A673 (cell line): Measurements from ENCODE around the gene LTC4S. TPM values are rescaled to one million over a fixed set of nuclear protein-coding genes. Genes with fewer than 3 reads are reported as not detected.

Experiments used
- BruUV-seq: library from RNA; stranded (reverse); fragments of 400-500 nt; replicated peaks from 2 replicates; lab custom pipeline; 2021; lab: Mats Ljungman, UMichigan
- CTCF ChIA-PET: fragments of 300-600 bp; sonication (Branson Sonifier 250); formaldehyde crosslinking; loops from one replicate; lab custom pipeline; 2022; ENCODE audit warnings: antibody characterized with exemption; lab: Charles Lee
- POLR2A ChIA-PET: fragments of 300-600 bp; sonication (Branson Sonifier 250); formaldehyde crosslinking; loops from one replicate; lab custom pipeline; 2022; ENCODE audit warnings: antibody characterized with exemption; ENCODE audit not compliant: low non-redundant PET; lab: Charles Lee
- DNase-seq: peaks from one replicate; pipeline ENCODE4 v3.0.0-alpha.2; 2015; ENCODE audit warnings: low spot score
- H3K27ac ChIP-seq: fragments of 200-600 bp; sonication (generic); 2 replicates; pipeline ENCODE4 v1.5.1; 2016; ENCODE audit warnings: mixed run types, low read depth, mild to moderate bottlenecking, mixed read lengths, antibody characterized with exemption, low read length; ENCODE audit not compliant: poor library complexity, severe bottlenecking
- H3K27me3 ChIP-seq: fragments of 200-600 bp; sonication (generic); replicated peaks from 2 replicates; pipeline ENCODE4 v1.6.1; 2017; ENCODE audit warnings: mixed run types, low read depth, mild to moderate bottlenecking, mixed read lengths, antibody characterized with exemption, low read length; ENCODE audit not compliant: insufficient read depth, poor library complexity
- H3K36me3 ChIP-seq: fragments of 200-600 bp; sonication (generic); 2 replicates; pipeline ENCODE4 v1.6.1; 2016; ENCODE audit warnings: mixed run types, mild to moderate bottlenecking, mixed read lengths, antibody characterized with exemption, low read length; ENCODE audit not compliant: insufficient read depth, poor library complexity, severe bottlenecking
- H3K4me1 ChIP-seq: fragments of 200-600 bp; sonication (generic); 2 replicates; pipeline ENCODE4 v1.6.1; 2017; ENCODE audit warnings: mixed run types, mild to moderate bottlenecking, mixed read lengths, antibody characterized with exemption, low read length; ENCODE audit not compliant: insufficient read depth, poor library complexity, severe bottlenecking
- H3K4me3 ChIP-seq: fragments of 200-600 bp; sonication (generic); 2 replicates; pipeline ENCODE4 v1.5.1; 2016; ENCODE audit warnings: low read depth, mixed run types, mild to moderate bottlenecking, mixed read lengths, low read length; ENCODE audit not compliant: poor library complexity, severe bottlenecking
- H3K9me3 ChIP-seq: fragments of 200-600 bp; sonication (generic); 2 replicates; pipeline ENCODE4 v1.6.1; 2016; ENCODE audit warnings: mixed run types, low read depth, mild to moderate bottlenecking, mixed read lengths, antibody characterized with exemption, low read length; ENCODE audit not compliant: poor library complexity, severe bottlenecking
- CTCF ChIP-seq: fragments of 300-800, 200-600 bp; sonication (generic); conservative IDR thresholded peaks from 2 replicates; pipeline ENCODE4 v1.5.1; 2017; ENCODE audit warnings: low read depth, mild to moderate bottlenecking, antibody characterized with exemption, low read length, moderate library complexity, mixed read lengths
- EZH2 ChIP-seq: fragments of 200-600 bp; sonication (generic); IDR thresholded peaks from 2 replicates; pipeline ENCODE4 v1.6.1; 2017; ENCODE audit warnings: borderline replicate concordance, low read depth, mild to moderate bottlenecking, mixed read lengths, antibody characterized with exemption, low read length; ENCODE audit not compliant: poor library complexity, severe bottlenecking
- intact Hi-C: fragments of 100-400 bp; cut with micrococcal nuclease; formaldehyde crosslinking; loops from one replicate; pipeline ENCODE4 v1.10.0; 2022; ENCODE audit not compliant: unreplicated experiment
- total RNA-seq: library from RNA; stranded (reverse); gene quantifications from 2 replicates; pipeline ENCODE4 v1.2.3, GENCODE V29; 2021

Gene LTC4S
- total RNA-seq, 1 experiment from 2014 or later = 0.58 TPM

- TF ChIP-seq CTCF (no peak), EZH2 (no peak)
- no peak for DNase-seq
- no peak overlapping the region for H3K27ac ChIP-seq
- ChIA-PET POLR2A (no interaction called here), CTCF (no interaction called here)
- H3K4me1 ChIP-seq = peaks cover 15% of the 10 kb centered on the region
- no peak overlapping the region for H3K4me3 ChIP-seq
- peaks cover 49% of the 10 kb centered on the region for H3K36me3 ChIP-seq
- H3K27me3 ChIP-seq = no peaks in the 10 kb centered on the region
- no peaks in the 10 kb centered on the region for H3K9me3 ChIP-seq
- no TSS peak for BruUV-seq
- intact Hi-C loops = loop anchor here (5.0 kb wide), 1 partner anchor 83 kb away; the partner anchor contains the start of gene TBC1D9B
Observed at GRCh38 chr5:179824745-179825112, 30.9 kb downstream of the LTC4S start.

- BruUV-seq = no TSS peak
- Histone ChIP-seq H3K36me3 (peaks cover 54% of the 10 kb centered on the region), H3K27ac (no peak overlapping the region), H3K27me3 (no peaks in the 10 kb centered on the region), H3K4me1 (peaks cover 7% of the 10 kb centered on the region), H3K9me3 (no peaks in the 10 kb centered on the region), H3K4me3 (no peak overlapping the region)
- intact Hi-C loops = no loop called here
- no peak for TF ChIP-seq EZH2
- no peak for TF ChIP-seq CTCF
- no peak for DNase-seq
- ChIA-PET CTCF (no interaction called here), POLR2A (no interaction called here)
Observed at GRCh38 chr5:179825655-179826182, 31.9 kb downstream of the LTC4S start.

- TF ChIP-seq CTCF = no peak
- no peak for TF ChIP-seq EZH2
- Histone ChIP-seq H3K36me3 (peaks cover 62% of the 10 kb centered on the region), H3K4me3 (no peak overlapping the region), H3K9me3 (no peaks in the 10 kb centered on the region), H3K27me3 (no peaks in the 10 kb centered on the region), H3K27ac (no peak overlapping the region), H3K4me1 (no peaks in the 10 kb centered on the region)
- CTCF ChIA-PET = no interaction called here
- no TSS peak for BruUV-seq
- peak; percentile 33 for DNase-seq
- POLR2A ChIA-PET = no interaction called here
- intact Hi-C loops = no loop called here
Observed at GRCh38 chr5:179827680-179828079, 33.9 kb downstream of the LTC4S start.
